Right lobe of liver (tissue), 6 donors: ENCODE measurements around the gene ERBB4. TPM values are rescaled to one million over a fixed set of nuclear protein-coding genes. Genes with fewer than 3 reads are reported as not detected.

Source experiments
- ATAC-seq, 4 donors: fragments of 200-7000 bp; cut with Tn5 transposase; one replicate each; pipeline ENCODE4 v1.9.1; 2020; ENCODE audit warnings: mild to moderate bottlenecking in 4 of 4, moderate library complexity in 4 of 4
- DNase-seq, 3 donors: peaks; one replicate each; pipeline ENCODE4 v3.0.0-alpha.2; 2020
- H3K27ac ChIP-seq, 3 donors: fragments of 200-600 bp; one replicate each; pipeline ENCODE4 v1.8.0; 2022
- H3K27me3 ChIP-seq, 2 donors: fragments of 200-600 bp; one replicate each; pipeline ENCODE4 v1.8.0; 2022
- H3K36me3 ChIP-seq, 4 donors: fragments of 200-600 bp; sonication (generic) in 1 of 4; one replicate each; pipeline versions ENCODE4 v1.5.1 to v1.8.0; 2017 to 2022; ENCODE audit warnings: control low read depth in 1 of 4
- H3K4me1 ChIP-seq, 4 donors: fragments of 200-600 bp; sonication (generic) in 1 of 4; one replicate each; pipeline versions ENCODE4 v1.5.1 to v1.8.0; 2017 to 2022; ENCODE audit warnings: control low read depth in 1 of 4
- H3K4me3 ChIP-seq, 3 donors: fragments of 200-600 bp; one replicate each; pipeline ENCODE4 v1.8.0; 2022
- H3K9me3 ChIP-seq, 4 donors: fragments of 200-600 bp; sonication (generic) in 1 of 4; one replicate each; pipeline versions ENCODE4 v1.5.1 to v1.8.0; 2017 to 2022; ENCODE audit warnings: control low read depth in 1 of 4
- CTCF ChIP-seq, 4 donors: fragments of 200-600 bp in 3 of 4; fragments of 450-650 bp in 1 of 4; IDR thresholded peaks; one replicate each; pipeline versions ENCODE4 v1.5.1 to v1.8.0; 2016 to 2022; ENCODE audit warnings: antibody characterized with exemption in 4 of 4, mild to moderate bottlenecking in 2 of 4
- POLR2A ChIP-seq: fragments of 450-650 bp; IDR thresholded peaks from one replicate; pipeline ENCODE4 v1.6.1; 2017; ENCODE audit warnings: antibody characterized with exemption, mild to moderate bottlenecking
- WGBS: methylation state at CpG from one replicate; pipeline ENCODE4 v1.1.6; 2018; ENCODE audit warnings: low coverage, low lambda C conversion rate; ENCODE audit not compliant: insufficient coverage; ENCODE audit errors: missing lambda C conversion rate; 5-methylcytosine and 5-hydroxymethylcytosine counted together
- intact Hi-C, 2 donors: fragments of 100-400 bp; cut with DNase I; formaldehyde crosslinking; loops; one replicate each; pipeline versions ENCODE4 v1.11.2 to v1.14.1; 2022
- total RNA-seq, 6 experiments: library from RNA; depleted of rRNA in 2 of 6; stranded (reverse); fragments of >200 nt in 2 of 6; fragmentation: NEBNext Ultra II Directional in 3 of 6; extraction: Animal tissue kit (Norgen Biotek cat#: 25700) in 3 of 6; gene quantifications; one replicate each; pipeline versions ENCODE4 v1.1.0 to v1.2.4, GENCODE V29; 2016 to 2023
- donor health status: DM: no; HTN: yes; CAD: no.
- donor health status: DM: no; HTN: no; CAD: no.
- donor health status: DM: no; HTN: no; CAD: no.
- donor health status: DM: no; HTN: yes; CAD: no.
- donor health status: DM: no; HTN: yes; CAD: no.

Gene ERBB4
- total RNA-seq, 6 experiments from 2014 or later: 0.02 to 0.59 (median 0.08) TPM; not detected in 2

DNA sequence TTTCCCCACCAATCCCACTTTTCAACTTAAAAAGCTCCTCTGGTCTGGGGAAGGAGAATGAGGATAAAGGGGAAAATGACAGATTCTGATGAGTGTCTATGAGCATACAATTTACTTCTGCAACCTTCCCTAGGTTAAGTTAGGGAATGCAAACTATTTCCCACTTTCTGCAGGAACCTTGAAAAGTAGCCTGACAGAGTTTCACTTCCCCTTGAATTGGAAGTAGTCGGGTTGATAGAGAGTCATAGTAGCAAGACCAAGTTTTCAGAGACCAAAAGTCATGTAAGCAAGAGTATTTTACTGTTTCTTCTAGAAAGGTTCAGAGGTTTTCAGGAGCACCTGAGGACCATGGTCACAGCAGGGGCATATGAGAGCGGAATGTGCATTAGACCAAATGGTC lies 1167.1 kb downstream of the ERBB4 start:
- ATAC-seq: no peak
- no peaks in the 10 kb centered on the region for H3K27me3 ChIP-seq
- no peak overlapping the region for H3K27ac ChIP-seq
- H3K4me1 ChIP-seq: no peaks in the 10 kb centered on the region
- intact Hi-C loops: no loop called here
- H3K4me3 ChIP-seq: no peak overlapping the region
- H3K9me3 ChIP-seq: no peaks in the 10 kb centered on the region
- TF ChIP-seq POLR2A: no peak
- no peak for TF ChIP-seq CTCF (IDR thresholded peaks at IDR 0.05)
- H3K36me3 ChIP-seq: no peaks in the 10 kb centered on the region
- 75% methylated on average over 2 of the region's 2 CpGs for WGBS
- DNase-seq: no peak

DNA sequence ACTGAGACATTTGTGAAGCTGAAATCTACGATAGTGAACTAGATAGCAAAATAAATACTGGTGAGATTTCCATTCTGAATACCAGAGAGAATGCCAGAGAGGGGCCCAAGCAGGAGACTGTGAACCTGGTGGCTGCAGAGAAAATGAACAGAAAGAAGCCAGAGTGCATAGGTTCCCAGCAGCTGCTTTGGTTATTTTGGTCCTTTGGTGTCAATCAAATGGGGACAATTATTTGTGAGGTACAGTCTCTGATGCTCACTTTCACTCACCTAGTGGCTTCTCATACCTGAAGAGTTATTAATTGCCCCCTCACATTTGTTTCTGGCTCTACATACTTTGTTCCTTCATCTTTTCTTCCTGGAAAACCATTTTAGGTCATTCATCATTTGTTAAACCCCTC lies 1170.1 kb downstream of the ERBB4 start:
- 20% methylated on average over 1 of the region's 1 CpG for WGBS
- Histone ChIP-seq H3K36me3 (no peaks in the 10 kb centered on the region), H3K4me1 (no peaks in the 10 kb centered on the region), H3K27ac (no peak overlapping the region), H3K27me3 (no peaks in the 10 kb centered on the region), H3K9me3 (no peaks in the 10 kb centered on the region), H3K4me3 (no peak overlapping the region)
- TF ChIP-seq CTCF (IDR thresholded peaks at IDR 0.05): no peak
- no peak for TF ChIP-seq POLR2A
- DNase-seq (no peak), ATAC-seq (no peak)
- intact Hi-C loops: no loop called here

DNA sequence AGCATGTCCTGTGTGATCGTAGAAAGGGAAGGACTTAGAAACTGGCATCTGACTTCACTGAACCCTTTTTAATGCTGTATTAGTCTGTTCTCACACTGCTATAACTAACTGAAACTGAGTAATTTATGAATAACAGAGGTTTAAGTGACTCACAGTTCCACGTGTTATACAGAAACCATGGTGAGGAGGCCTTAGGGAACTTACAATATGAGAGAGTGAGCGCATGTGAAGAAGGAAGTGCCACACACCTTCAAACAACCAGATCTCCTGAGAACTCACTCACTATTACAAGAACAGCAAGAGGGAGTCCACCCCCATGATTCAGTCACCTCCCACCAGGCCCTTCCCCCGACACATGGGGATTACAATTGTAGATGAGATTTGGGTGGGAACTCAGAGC lies 1170.9 kb downstream of the ERBB4 start:
- Histone ChIP-seq H3K36me3 (no peaks in the 10 kb centered on the region), H3K4me3 (no peak overlapping the region), H3K4me1 (no peaks in the 10 kb centered on the region), H3K9me3 (no peaks in the 10 kb centered on the region), H3K27ac (no peak overlapping the region), H3K27me3 (no peaks in the 10 kb centered on the region)
- intact Hi-C loops: no loop called here
- DNase-seq: no peak
- TF ChIP-seq CTCF (IDR thresholded peaks at IDR 0.05) (no peak), POLR2A (no peak)
- 56% methylated on average over 4 of the region's 4 CpGs for WGBS
- ATAC-seq: no peak

DNA sequence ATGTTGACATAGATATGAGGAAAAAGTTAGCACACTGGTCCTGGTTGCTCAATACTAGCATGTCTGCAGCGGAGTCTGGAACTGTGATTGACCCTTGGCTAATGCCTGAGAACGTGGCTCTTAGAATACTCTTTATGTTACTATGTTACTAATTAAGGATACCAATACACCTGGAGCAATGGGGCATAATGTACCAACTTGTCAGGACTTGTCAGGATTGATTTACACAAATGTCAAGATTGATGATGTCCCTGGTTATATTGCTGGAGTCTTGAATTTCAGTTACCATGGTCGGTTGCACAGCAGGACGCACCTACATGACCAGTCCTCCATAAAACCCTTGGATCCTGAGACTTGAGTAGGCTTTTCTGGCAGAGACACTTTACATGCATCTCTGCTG lies 1171.3 kb downstream of the ERBB4 start:
- H3K27ac ChIP-seq: no peak overlapping the region
- no peaks in the 10 kb centered on the region for H3K9me3 ChIP-seq
- H3K4me1 ChIP-seq: no peaks in the 10 kb centered on the region
- H3K4me3 ChIP-seq: no peak overlapping the region
- no peaks in the 10 kb centered on the region for H3K27me3 ChIP-seq
- WGBS: 0% methylated on average over 1 of the region's 4 CpGs
- no peaks in the 10 kb centered on the region for H3K36me3 ChIP-seq
- intact Hi-C loops: no loop called here
- no peak for TF ChIP-seq CTCF (IDR thresholded peaks at IDR 0.05)
- no peak for TF ChIP-seq POLR2A
- ATAC-seq (no peak), DNase-seq (no peak)

GRCh38 chr2:211364911-211365310 lies 1173.7 kb downstream of the ERBB4 start:
- Histone ChIP-seq H3K27me3 (no peaks in the 10 kb centered on the region), H3K9me3 (no peaks in the 10 kb centered on the region), H3K27ac (no peak overlapping the region), H3K4me3 (no peak overlapping the region), H3K36me3 (no peaks in the 10 kb centered on the region), H3K4me1 (no peaks in the 10 kb centered on the region)
- DNase-seq: no peak
- TF ChIP-seq POLR2A: no peak
- TF ChIP-seq CTCF (IDR thresholded peaks at IDR 0.05): no peak
- no peak for ATAC-seq
- intact Hi-C loops: no loop called here
- 58% methylated on average over 1 of the region's 1 CpG for WGBS
